ENCODE results near the gene OR51B6.
"Not testable (repeated sequence)": the region's sequence is repeated elsewhere in the genome, so short reads cannot be mapped to it uniquely, and the experiment has no call there.

OR51B6 gene

DNA sequence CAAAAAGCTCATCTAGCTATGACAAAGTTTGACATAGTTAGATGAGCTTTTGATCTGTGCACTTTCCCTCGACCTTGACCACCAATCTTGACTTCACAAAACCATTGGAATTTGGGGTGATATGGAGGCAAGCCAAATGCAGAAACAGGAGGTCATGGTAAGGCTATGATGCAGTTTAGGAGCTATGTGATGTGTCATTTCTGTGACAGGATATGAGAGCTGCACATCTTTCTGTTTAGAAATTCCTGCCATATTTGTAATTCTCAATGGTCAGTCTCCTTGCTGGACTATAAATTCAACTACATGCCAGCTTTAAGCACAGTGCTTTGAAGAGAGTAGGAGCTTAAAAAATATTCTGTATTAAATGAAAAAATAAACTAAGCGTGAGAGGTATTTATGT is 12.9 kb downstream of the OR51B6 start:
- no peak for DNase-seq (ENCODE audit: low spot score)

DNA sequence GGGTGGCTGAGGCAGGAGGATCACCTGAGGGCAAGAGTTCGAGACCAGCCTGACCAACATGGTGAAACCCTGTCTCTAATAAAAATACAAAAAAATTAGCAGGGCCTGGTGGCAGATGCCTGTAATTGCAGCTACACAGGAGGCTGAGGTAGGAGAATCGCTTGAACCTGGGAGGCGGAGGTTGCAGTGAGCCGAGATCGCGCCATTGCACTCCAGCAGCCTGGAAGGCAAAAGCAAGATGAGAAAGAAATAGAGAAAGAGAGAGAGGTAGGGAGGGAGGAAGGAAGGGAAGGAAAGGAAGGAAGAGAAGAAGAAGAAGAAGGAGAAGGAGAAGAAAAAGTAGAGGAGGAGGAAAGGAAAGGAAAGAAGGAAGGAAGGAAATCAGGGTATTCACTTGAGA is 15.1 kb downstream of the OR51B6 start:
- DNase-seq (ENCODE audit: low spot score): not testable (repeated sequence)

GRCh38 chr11:5366856-5367255 is 15.5 kb downstream of the OR51B6 start:
- no peak for DNase-seq (ENCODE audit: low spot score)

- DNase-seq (ENCODE audit: low spot score): no peak
Measured at GRCh38 chr11:5367448-5368074, 16.3 kb downstream of the OR51B6 start.

DNA sequence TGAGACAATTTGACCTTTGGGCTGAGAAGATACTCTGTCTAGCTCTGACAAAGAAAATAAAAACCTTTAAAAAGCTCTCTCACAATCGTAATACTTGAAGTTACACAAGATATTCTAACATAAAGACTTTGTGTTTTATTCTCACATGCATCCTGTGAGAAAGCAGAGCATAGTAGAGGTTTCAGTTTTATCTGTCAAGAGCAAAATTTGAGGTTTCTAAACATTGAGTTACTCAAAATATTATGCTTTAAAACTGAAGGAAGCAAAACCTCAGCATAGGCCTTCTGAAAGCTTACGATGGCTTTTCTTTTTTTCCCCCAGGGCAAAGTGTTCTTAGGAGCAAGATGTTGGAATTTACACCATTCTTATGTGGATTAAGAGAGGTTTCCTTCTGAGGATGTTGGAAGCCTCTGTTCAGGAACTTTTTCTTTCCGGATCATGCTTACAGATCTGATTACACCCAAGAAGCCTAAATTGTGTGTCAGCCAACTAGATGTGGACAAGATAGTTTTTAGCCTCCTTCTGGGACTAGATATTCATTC is 17.3 kb downstream of the OR51B6 start:
- DNase-seq (ENCODE audit: low spot score): no peak

DNA sequence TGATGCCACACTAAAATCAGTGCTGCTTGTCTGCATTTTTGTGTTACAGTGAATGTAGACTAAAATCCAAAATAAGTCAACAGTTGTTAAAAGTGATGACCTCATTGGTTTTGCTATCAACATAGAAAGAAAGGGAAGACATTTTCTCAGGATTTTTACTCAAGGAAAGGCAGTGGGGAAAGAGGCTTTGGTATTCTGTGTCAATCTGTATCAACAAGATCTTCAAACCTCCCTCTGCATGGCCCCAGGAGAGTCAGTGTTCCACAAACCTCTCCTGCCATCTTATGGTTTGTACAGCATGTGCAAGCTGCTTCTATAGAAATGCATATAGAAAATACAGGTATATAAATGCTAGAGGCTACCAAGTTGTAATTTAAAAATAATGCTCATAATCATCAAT is 18.5 kb downstream of the OR51B6 start:
- no peak for DNase-seq (ENCODE audit: low spot score)

DNA sequence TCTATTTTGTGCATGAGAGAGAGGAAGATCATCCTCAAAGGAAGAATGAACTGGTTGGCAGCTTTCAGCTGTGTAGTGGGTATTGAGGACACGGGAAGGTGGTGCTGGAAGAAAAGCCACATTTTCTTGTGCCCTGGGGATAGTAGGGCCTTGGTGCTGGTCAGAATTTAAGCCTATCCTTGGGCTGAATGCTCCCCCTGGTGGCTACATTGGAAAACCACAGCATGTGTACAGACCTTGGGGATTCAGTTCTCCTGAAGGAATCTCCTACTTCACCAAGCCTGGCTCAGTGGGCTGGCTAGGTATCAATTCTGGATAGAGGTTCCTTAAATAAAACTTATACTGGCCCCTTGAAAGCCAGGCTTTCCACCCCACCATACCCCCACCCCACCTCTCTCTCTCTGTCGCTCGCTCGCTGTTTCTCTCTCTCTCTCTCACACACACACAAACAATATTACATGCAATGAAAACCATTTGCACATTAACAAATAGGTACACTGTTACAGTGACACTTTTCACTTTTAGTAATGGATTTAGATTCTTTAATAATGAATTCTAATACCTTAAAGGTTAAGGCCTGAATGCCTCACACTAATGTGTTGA is 29.5 kb downstream of the OR51B6 start:
- peak; percentile 50 for DNase-seq (ENCODE audit: low spot score)

GRCh38 chr11:5383576-5383975 is 32.3 kb downstream of the OR51B6 start, which contains the start of gene OR51M1:
Gene OR51M1, plus strand, starts transcription at chr11:5383812. Its CDS starts 5,587 bp downstream, at chr11:5389399.
- no peak for DNase-seq (ENCODE audit: low spot score)

GRCh38 chr11:5384335-5384734 is 33.0 kb downstream of the OR51B6 start:
- DNase-seq (ENCODE audit: low spot score): no peak

GRCh38 chr11:5390210-5390609 is 38.9 kb downstream of the OR51B6 start:
- no peak for DNase-seq (ENCODE audit: low spot score)

GRCh38 chr11:5394091-5394490 is 42.8 kb downstream of the OR51B6 start:
- no peak for DNase-seq (ENCODE audit: low spot score)

DNA sequence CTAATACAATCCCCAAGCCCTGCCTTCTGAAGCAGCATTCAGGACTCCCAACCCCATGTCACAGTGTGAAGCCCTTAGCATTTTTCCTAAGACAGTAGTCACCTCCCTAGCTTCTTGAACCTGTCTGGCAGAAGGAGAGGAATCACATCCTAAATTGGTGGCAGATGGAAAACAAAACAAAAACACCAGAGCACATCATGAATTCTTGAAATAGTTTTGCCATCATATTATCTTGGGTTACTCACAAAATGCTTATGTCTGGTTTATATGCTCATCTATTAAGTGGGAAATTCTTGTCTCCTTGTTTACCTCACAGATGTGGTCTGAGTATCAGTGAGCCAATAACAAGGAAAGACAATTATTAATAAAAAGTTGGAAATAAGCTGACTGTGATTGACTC is 47.6 kb downstream of the OR51B6 start:
- DNase-seq (ENCODE audit: low spot score): no peak

Small RNA genes within 50 kb of the gene (small RNA-seq; reads per million reads assigned to genes)
- gene AC104389.3: 0 reads per million in 2 experiments
